Measurements from ENCODE around the gene PGA3. TPM values are rescaled to one million over a fixed set of nuclear protein-coding genes. Genes with fewer than 3 reads are reported as not detected.

PGA3 gene
- total and polyA plus RNA-seq, 2 experiments from 2014 or later = not detected

- no peak overlapping the region for H3K27ac ChIP-seq
- TF ChIP-seq CTCF (IDR thresholded peaks at IDR 0.05; ENCODE audit: low read depth, low read length) = no peak
- H3K36me3 ChIP-seq = no peaks in the 10 kb centered on the region
- H3K4me1 ChIP-seq (ENCODE audit: low read depth) = no peaks in the 10 kb centered on the region
- no peak overlapping the region for H3K4me3 ChIP-seq
- no peak for DNase-seq (ENCODE audit: low read depth in 1 of 2, low spot score in 1 of 2)
- no peaks in the 10 kb centered on the region for H3K9me3 ChIP-seq (ENCODE audit: low read depth)
- H3K27me3 ChIP-seq = no peaks in the 10 kb centered on the region
Observed at GRCh38 chr11:61256710-61257482, 53.6 kb downstream of the PGA3 start.

DNA sequence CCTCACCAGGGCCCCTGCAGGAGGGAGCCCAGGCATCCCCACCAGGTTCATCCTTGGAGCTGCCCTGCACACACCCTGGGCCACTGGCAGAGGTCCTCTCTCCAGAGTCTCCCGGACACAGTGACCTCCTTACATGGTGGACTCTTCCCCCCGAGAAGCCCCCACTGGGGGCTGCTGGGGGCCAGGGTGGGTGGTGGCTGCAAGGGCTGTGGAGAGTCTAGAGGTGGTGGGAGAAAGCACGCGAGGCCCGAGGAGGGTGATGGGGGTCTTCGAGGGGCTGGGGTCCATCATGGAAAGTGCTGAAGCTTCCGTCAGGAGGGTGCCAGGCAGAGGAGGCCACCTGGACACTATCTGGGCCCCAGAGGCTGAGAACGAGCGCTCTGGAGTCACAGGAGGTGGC, 55.2 kb downstream of the PGA3 start:
- no peak overlapping the region for H3K27ac ChIP-seq
- H3K4me3 ChIP-seq = no peak overlapping the region
- no peak for DNase-seq (ENCODE audit: low read depth in 1 of 2, low spot score in 1 of 2)
- H3K36me3 ChIP-seq = no peaks in the 10 kb centered on the region
- no peak for TF ChIP-seq CTCF (IDR thresholded peaks at IDR 0.05; ENCODE audit: low read depth, low read length)
- no peaks in the 10 kb centered on the region for H3K9me3 ChIP-seq (ENCODE audit: low read depth)
- H3K27me3 ChIP-seq = no peaks in the 10 kb centered on the region
- H3K4me1 ChIP-seq (ENCODE audit: low read depth) = no peaks in the 10 kb centered on the region

GRCh38 chr11:61259363-61259762, 56.0 kb downstream of the PGA3 start:
- Histone ChIP-seq H3K4me1 (ENCODE audit: low read depth) (no peaks in the 10 kb centered on the region), H3K27ac (no peak overlapping the region), H3K27me3 (no peaks in the 10 kb centered on the region), H3K9me3 (ENCODE audit: low read depth) (no peaks in the 10 kb centered on the region), H3K4me3 (no peak overlapping the region), H3K36me3 (no peaks in the 10 kb centered on the region)
- no peak for DNase-seq (ENCODE audit: low read depth in 1 of 2, low spot score in 1 of 2)
- TF ChIP-seq CTCF (IDR thresholded peaks at IDR 0.05; ENCODE audit: low read depth, low read length) = no peak

Other genes starting within 250 kb of the PGA3 start
- 0.35 and 4.2 TPM in 2 replicates for gene CD6, start 231.8 kb upstream of the PGA3 start, total RNA-seq
- gene CD6, start 231.8 kb upstream of the PGA3 start, polyA plus RNA-seq = not detected in 2 replicates
- not detected in 2 replicates for gene CD5, start 101.0 kb upstream of the PGA3 start, total RNA-seq
- gene CD5, start 101.0 kb upstream of the PGA3 start, polyA plus RNA-seq = not detected in 2 replicates
- gene VPS37C, start 42.1 kb upstream of the PGA3 start, total RNA-seq = 22.0 and 24.6 TPM in 2 replicates
- 19.2 and 20.8 TPM in 2 replicates for gene VPS37C, start 42.1 kb upstream of the PGA3 start, polyA plus RNA-seq
- 0.88 and 1.2 TPM in 2 replicates for gene PGA4, start 18.8 kb downstream of the PGA3 start, total RNA-seq
- 0.48 TPM in 1 of 2 replicates, not detected in the other for gene PGA4, start 18.8 kb downstream of the PGA3 start, polyA plus RNA-seq
- 0.89 and 3.2 TPM in 2 replicates for gene PGA5, start 37.7 kb downstream of the PGA3 start, total RNA-seq
- 0.85 and 4.8 TPM in 2 replicates for gene PGA5, start 37.7 kb downstream of the PGA3 start, polyA plus RNA-seq
- 1.8 and 2.3 TPM in 2 replicates for gene VWCE, start 91.8 kb downstream of the PGA3 start, total RNA-seq
- gene VWCE, start 91.8 kb downstream of the PGA3 start, polyA plus RNA-seq = 3.1 and 3.5 TPM in 2 replicates
- 321 and 393 TPM in 2 replicates for gene DDB1, start 129.6 kb downstream of the PGA3 start, total RNA-seq
- 286 and 304 TPM in 2 replicates for gene DDB1, start 129.6 kb downstream of the PGA3 start, polyA plus RNA-seq
- gene TKFC, start 129.7 kb downstream of the PGA3 start, total RNA-seq = 50.9 and 58.1 TPM in 2 replicates
- 84.3 and 87.4 TPM in 2 replicates for gene TKFC, start 129.7 kb downstream of the PGA3 start, polyA plus RNA-seq
- gene CYB561A3, start 158.4 kb downstream of the PGA3 start, total RNA-seq = 7.8 and 13.5 TPM in 2 replicates
- gene CYB561A3, start 158.4 kb downstream of the PGA3 start, polyA plus RNA-seq = 10.2 and 12.6 TPM in 2 replicates
- 13.8 and 25.2 TPM in 2 replicates for gene TMEM138, start 158.9 kb downstream of the PGA3 start, total RNA-seq
- 25.0 and 34.1 TPM in 2 replicates for gene TMEM138, start 158.9 kb downstream of the PGA3 start, polyA plus RNA-seq
- gene TMEM216, start 189.1 kb downstream of the PGA3 start, total RNA-seq = 12.5 and 19.3 TPM in 2 replicates
- 20.1 and 21.5 TPM in 2 replicates for gene TMEM216, start 189.1 kb downstream of the PGA3 start, polyA plus RNA-seq
- 46.9 and 64.7 TPM in 2 replicates for gene CPSF7, start 226.5 kb downstream of the PGA3 start, total RNA-seq
- gene CPSF7, start 226.5 kb downstream of the PGA3 start, polyA plus RNA-seq = 34.6 and 55.5 TPM in 2 replicates
- gene SDHAF2, start 226.6 kb downstream of the PGA3 start, total RNA-seq = 21.3 and 28.1 TPM in 2 replicates
- 55.8 and 67.4 TPM in 2 replicates for gene SDHAF2, start 226.6 kb downstream of the PGA3 start, polyA plus RNA-seq

All from cardiac muscle cell (in vitro differentiated cells and primary cell).